Measurements from ENCODE around the gene IGF2. TPM values are rescaled to one million over a fixed set of nuclear protein-coding genes. Genes with fewer than 3 reads are reported as not detected.
"Not testable (repeated sequence)": the region's sequence is repeated elsewhere in the genome, so short reads cannot be mapped to it uniquely, and the experiment has no call there.

IGF2 gene
- 100 to 1,000 TPM in 1 of 2 donors, 1 to 10 TPM in 1; 7.4 to 287 TPM for total RNA-seq

DNA sequence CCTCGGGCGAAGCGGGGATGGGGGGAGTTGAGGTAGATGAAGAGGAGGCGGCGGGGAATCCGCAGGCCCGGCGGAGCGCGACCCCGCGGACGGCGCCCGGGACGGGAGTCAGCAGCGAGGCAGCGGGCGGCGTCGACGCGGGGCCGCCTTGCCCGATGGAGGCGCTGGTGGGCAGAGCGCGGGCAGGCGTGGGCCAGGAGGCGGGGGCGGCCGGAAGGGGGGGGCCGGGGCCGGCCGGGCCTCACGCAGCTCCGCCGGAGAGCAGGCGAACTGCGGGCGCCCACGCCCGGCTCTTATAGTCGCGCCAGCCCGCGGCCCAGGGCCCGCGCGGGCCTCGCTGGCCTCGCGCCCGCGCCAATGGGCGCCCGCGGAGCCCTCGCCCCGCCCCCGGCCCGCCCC, at the start of gene IGF2:
Gene IGF2 (minus strand): TSS at position 267 of the 399 bp plus-strand sequence. CDS start 3,866 bp downstream, outside the sequence.
- Mint-ChIP-seq H3K4me1 (peaks cover 18% of the 10 kb centered on the region), H3K9me3 (no peaks in the 10 kb centered on the region), H3K27me3 (peaks cover 29% of the 10 kb centered on the region), H3K4me3 (peak within 1 kb of the TSS; percentile 69), H3K36me3 (ENCODE audit: low read depth) (peaks cover 22% of the 10 kb centered on the region), H3K27ac (peak within 1 kb of the TSS; percentile 56)
- ATAC-seq (replicated peaks): no peak

DNA sequence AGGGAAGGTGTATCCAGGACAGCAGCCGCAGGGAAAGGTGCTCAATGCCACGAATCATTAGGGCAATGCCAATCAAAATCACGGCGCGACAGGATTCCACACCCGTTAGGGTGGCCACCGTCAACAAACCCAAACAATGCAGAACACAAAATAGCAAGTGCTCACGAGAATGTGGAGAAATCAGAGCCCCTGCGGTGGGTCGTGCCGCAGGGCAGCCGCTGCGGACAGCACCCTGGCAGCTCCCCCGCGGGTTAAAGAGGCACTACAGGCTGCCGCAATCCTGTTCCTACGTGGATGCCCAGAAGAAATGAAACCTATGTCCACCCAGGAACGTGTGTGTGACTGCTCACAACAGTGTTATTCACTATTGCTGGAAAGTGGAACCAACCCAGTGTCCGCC, 49.6 kb upstream of the IGF2 start:
- no peak for ATAC-seq (replicated peaks)
- Mint-ChIP-seq H3K9me3 (no peaks in the 10 kb centered on the region), H3K36me3 (ENCODE audit: low read depth) (no peaks in the 10 kb centered on the region), H3K27me3 (peaks cover 18% of the 10 kb centered on the region), H3K4me3 (no peak overlapping the region), H3K4me1 (no peaks in the 10 kb centered on the region), H3K27ac (no peak overlapping the region)

GRCh38 chr11:2187280-2187707, 48.1 kb upstream of the IGF2 start:
- ATAC-seq (replicated peaks): no peak
- Mint-ChIP-seq H3K27ac (no peak overlapping the region), H3K27me3 (peaks cover 21% of the 10 kb centered on the region), H3K4me1 (peaks cover 4% of the 10 kb centered on the region), H3K4me3 (no peak overlapping the region), H3K9me3 (no peaks in the 10 kb centered on the region), H3K36me3 (ENCODE audit: low read depth) (no peaks in the 10 kb centered on the region)

GRCh38 chr11:2186669-2187279, 47.6 kb upstream of the IGF2 start:
- H3K9me3 Mint-ChIP-seq: no peaks in the 10 kb centered on the region
- no peaks in the 10 kb centered on the region for H3K36me3 Mint-ChIP-seq (ENCODE audit: low read depth)
- peaks cover 21% of the 10 kb centered on the region for H3K27me3 Mint-ChIP-seq
- peaks cover 4% of the 10 kb centered on the region for H3K4me1 Mint-ChIP-seq
- H3K4me3 Mint-ChIP-seq: no peak overlapping the region
- no peak overlapping the region for H3K27ac Mint-ChIP-seq
- peak; percentile 57 for ATAC-seq (replicated peaks)

GRCh38 chr11:2185324-2186085, 46.3 kb upstream of the IGF2 start:
- H3K4me3 Mint-ChIP-seq: no peak overlapping the region
- H3K4me1 Mint-ChIP-seq: peaks cover 4% of the 10 kb centered on the region
- ATAC-seq (replicated peaks): no peak
- H3K27me3 Mint-ChIP-seq: peaks cover 16% of the 10 kb centered on the region
- no peaks in the 10 kb centered on the region for H3K36me3 Mint-ChIP-seq (ENCODE audit: low read depth)
- H3K27ac Mint-ChIP-seq: no peak overlapping the region
- no peaks in the 10 kb centered on the region for H3K9me3 Mint-ChIP-seq

DNA sequence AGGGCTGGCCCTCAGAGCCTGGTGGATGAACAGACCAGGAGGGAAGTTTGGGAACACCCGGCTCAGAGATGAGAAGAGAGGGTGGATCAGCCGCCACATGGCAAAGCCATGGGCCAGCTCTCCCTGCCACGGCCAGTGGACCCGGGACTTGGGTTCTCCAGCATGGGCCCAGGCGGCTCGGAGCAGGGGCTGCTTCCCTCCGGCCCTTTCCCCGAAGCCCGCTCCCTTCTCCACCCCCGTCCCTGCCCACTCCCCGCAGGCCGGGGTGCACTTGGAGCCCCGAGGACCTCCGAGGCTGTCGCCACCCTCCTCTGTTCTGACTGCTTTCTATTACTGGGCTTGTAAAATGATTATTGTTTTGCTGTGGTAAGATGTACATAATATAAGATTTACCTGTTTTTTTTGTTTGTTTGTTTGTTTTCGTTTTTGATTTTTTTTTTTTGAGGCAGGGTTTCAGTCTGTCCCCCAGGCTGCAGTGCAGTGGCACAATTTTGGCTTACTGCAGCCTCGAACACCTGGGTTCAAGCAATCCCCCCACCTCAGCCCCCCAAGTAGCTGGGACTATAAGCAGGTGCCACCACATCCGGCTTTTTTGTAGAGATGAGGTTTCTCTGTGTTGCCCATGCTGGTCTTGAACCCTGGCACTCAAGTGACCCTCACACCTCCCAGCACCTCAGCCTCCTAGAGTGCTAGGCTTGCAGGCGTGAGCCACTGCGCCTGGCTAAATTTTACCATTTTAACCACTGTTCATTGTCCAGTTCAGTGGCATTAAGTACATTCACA, 43.7 kb upstream of the IGF2 start:
- Mint-ChIP-seq H3K27me3 (peaks cover 10% of the 10 kb centered on the region), H3K4me1 (peaks cover 4% of the 10 kb centered on the region), H3K9me3 (no peaks in the 10 kb centered on the region), H3K4me3 (no peak overlapping the region), H3K27ac (no peak overlapping the region), H3K36me3 (ENCODE audit: low read depth) (no peaks in the 10 kb centered on the region)
- ATAC-seq (replicated peaks): no peak

- H3K27me3 Mint-ChIP-seq: peaks cover 10% of the 10 kb centered on the region
- no peaks in the 10 kb centered on the region for H3K9me3 Mint-ChIP-seq
- no peak overlapping the region for H3K4me3 Mint-ChIP-seq
- ATAC-seq (replicated peaks): no peak
- H3K27ac Mint-ChIP-seq: no peak overlapping the region
- H3K4me1 Mint-ChIP-seq: peaks cover 4% of the 10 kb centered on the region
- no peaks in the 10 kb centered on the region for H3K36me3 Mint-ChIP-seq (ENCODE audit: low read depth)
Observed at GRCh38 chr11:2182075-2182474, 42.9 kb upstream of the IGF2 start.

DNA sequence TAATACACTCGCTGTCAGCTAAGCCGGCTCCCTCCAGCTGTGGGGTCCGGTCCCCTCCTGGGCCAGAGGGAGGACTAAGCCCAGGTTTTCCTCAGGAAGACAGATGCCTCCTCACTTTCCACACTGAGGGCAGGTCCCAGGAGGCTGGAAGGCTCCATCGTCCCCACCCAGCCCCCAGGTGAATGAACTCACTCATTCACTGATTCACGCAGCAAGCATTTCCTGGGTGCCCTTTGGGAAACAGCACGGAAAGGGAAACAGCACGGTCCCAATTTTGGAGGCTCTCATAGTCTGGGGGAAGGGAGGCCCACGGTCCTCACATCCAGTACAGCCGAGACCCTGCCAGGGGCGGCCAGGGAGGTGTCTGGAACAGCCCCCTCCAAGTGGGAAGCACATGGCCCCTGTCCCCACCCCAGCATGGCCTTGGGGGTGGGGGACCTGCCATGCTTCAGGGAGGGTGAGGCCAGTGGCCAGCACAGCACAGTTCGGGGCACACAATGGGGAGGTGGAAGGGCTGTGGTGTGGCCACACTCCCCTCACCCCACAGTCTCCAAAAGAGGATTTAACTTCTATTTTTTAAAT, 41.7 kb upstream of the IGF2 start:
- H3K4me3 Mint-ChIP-seq: no peak overlapping the region
- H3K27me3 Mint-ChIP-seq: peaks cover 10% of the 10 kb centered on the region
- H3K36me3 Mint-ChIP-seq (ENCODE audit: low read depth): no peaks in the 10 kb centered on the region
- H3K4me1 Mint-ChIP-seq: peaks cover 4% of the 10 kb centered on the region
- ATAC-seq (replicated peaks): no peak
- no peaks in the 10 kb centered on the region for H3K9me3 Mint-ChIP-seq
- no peak overlapping the region for H3K27ac Mint-ChIP-seq

DNA sequence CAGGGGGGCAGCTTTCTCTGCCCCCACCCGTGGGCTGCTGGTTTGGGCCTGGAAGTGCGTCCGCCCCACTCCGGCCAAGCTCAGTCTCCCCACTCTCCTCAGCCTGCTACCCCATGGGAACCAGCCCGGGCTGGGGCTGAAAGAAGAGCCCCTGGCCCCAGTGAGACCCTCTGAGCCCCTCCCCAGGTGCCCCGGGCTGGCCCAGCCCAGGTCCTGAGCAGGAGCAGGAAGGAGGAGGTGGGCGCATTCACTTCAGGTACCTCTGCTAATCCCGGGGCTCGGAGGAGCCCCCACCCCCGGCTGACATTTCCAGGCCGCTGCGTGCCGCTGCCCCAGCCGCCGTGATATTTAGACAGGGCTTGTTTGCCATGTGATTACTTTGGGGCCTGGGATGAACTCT, 41.2 kb upstream of the IGF2 start:
- Mint-ChIP-seq H3K27me3 (peaks cover 10% of the 10 kb centered on the region), H3K4me1 (peaks cover 4% of the 10 kb centered on the region), H3K36me3 (ENCODE audit: low read depth) (no peaks in the 10 kb centered on the region), H3K27ac (no peak overlapping the region), H3K9me3 (no peaks in the 10 kb centered on the region), H3K4me3 (no peak overlapping the region)
- ATAC-seq (replicated peaks): no peak

GRCh38 chr11:2179516-2179915, 40.3 kb upstream of the IGF2 start:
- H3K4me3 Mint-ChIP-seq: no peak overlapping the region

GRCh38 chr11:2178906-2179494, 39.8 kb upstream of the IGF2 start:
- H3K36me3 Mint-ChIP-seq (ENCODE audit: low read depth): no peaks in the 10 kb centered on the region
- peaks cover 3% of the 10 kb centered on the region for H3K27me3 Mint-ChIP-seq
- H3K4me3 Mint-ChIP-seq: no peak overlapping the region
- peaks cover 4% of the 10 kb centered on the region for H3K4me1 Mint-ChIP-seq
- ATAC-seq (replicated peaks): no peak
- no peak overlapping the region for H3K27ac Mint-ChIP-seq
- H3K9me3 Mint-ChIP-seq: no peaks in the 10 kb centered on the region

More at GRCh38 chr11:2179516-2179915, 40.3 kb upstream of the IGF2 start:
- no peak for ATAC-seq (replicated peaks)
- H3K36me3 Mint-ChIP-seq (ENCODE audit: low read depth): no peaks in the 10 kb centered on the region
- H3K4me1 Mint-ChIP-seq: peaks cover 4% of the 10 kb centered on the region
- H3K27me3 Mint-ChIP-seq: peaks cover 3% of the 10 kb centered on the region
- H3K27ac Mint-ChIP-seq: no peak overlapping the region
- no peaks in the 10 kb centered on the region for H3K9me3 Mint-ChIP-seq

DNA sequence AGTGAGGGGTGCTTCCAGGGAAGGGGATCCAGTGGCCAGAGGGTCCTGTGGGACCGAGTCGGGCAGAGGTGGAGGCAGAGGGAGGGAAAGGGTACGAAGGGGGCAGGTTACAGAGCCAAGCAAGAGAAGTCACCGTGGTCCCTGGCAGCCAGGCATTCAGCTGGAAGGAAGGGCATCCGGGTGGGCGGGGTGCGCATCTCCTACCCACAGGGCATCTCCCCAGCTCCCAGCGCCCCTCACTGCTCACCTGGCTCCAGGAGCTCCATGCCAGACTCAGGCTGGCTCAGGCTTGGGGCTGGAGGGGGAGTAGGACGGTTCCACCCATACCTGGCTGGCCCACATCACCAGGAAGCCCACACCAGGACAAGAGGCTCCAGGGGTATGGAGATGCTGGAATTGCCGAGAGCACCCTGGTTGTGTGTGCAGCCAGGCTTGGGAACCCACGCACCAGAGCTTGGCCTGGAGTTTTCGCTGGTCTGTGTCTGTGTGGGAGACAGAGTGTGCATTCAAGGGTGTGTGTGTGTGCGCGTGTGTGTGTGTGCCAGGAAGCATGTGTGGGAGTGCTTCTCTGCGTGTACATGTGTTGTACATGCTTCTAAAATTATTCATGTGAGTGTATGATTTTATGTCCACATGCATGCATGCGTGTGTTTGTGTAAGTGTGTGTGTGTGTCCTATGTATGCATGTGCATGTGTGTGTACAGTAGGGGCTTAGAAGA, 39.0 kb upstream of the IGF2 start:
- H3K27ac Mint-ChIP-seq; ATAC-seq (replicated peaks); H3K4me1 Mint-ChIP-seq; H3K4me3 Mint-ChIP-seq; H3K27me3 Mint-ChIP-seq; H3K36me3 Mint-ChIP-seq (ENCODE audit: low read depth); H3K9me3 Mint-ChIP-seq: not testable (repeated sequence)

DNA sequence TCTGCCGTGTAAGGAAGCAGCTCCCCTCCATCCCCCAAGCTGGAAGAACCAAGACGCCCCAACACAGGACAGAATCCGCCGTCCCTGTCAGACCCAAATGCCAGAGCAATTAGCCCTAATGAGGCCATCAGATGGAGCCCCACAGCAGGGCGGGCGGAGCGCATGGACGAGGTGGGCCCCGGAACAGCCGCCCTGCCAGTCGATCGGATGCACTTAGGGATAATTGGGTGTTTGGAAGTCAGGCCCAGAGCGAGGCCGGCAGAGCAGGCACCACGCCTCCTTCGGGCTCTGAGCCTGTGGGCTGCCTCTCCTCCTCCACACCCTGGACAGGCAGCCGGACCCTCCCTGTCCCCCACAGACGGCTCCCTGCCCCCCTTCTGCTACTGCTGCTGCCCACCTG, 37.9 kb upstream of the IGF2 start:
- H3K4me3 Mint-ChIP-seq: no peak overlapping the region
- no peaks in the 10 kb centered on the region for H3K27me3 Mint-ChIP-seq

More for the DNA sequence above, 37.9 kb upstream of the IGF2 start:
- Mint-ChIP-seq H3K9me3 (no peaks in the 10 kb centered on the region), H3K27ac (no peak overlapping the region), H3K36me3 (ENCODE audit: low read depth) (no peaks in the 10 kb centered on the region), H3K4me1 (no peaks in the 10 kb centered on the region)
- no peak for ATAC-seq (replicated peaks)

Measured in activated T-helper 17 cell treated with anti-CD3 and anti-CD28 coated beads, Interleukin-2, amount 50 U/mL, for 72 hours (primary cell).